Vagina (tissue), 2 donors: Measurements from ENCODE around the gene NF2.

ENCODE experiments used
- POLR2A ChIP-seq, 2 donors: fragments of 450-650 bp; IDR thresholded peaks; one replicate each; pipeline ENCODE4 v1.6.1; 2017; ENCODE audit warnings: antibody characterized with exemption in 2 of 2, mild to moderate bottlenecking in 2 of 2, moderate library complexity in 2 of 2
- POLR2AphosphoS5 ChIP-seq, 2 donors: sonication (generic); formaldehyde crosslinking; IDR thresholded peaks; one replicate each; pipeline ENCODE4 v1.9.0; 2017; ENCODE audit warnings: antibody characterized with exemption in 2 of 2, mild to moderate bottlenecking in 2 of 2, low read depth in 1 of 2; ENCODE audit not compliant: insufficient read depth in 1 of 2
- TF ChIP-seq, protein P1 (sequence below), 3 experiments: fragments of 450-650 bp in 2 of 3; fragments of 200-600 bp in 1 of 3; sonication (generic) in 1 of 3; IDR thresholded peaks; one replicate each; pipeline ENCODE4 v1.5.1; 2017 to 2019; ENCODE audit warnings: antibody characterized with exemption in 3 of 3, mild to moderate bottlenecking in 2 of 3, moderate library complexity in 2 of 3

DNA sequence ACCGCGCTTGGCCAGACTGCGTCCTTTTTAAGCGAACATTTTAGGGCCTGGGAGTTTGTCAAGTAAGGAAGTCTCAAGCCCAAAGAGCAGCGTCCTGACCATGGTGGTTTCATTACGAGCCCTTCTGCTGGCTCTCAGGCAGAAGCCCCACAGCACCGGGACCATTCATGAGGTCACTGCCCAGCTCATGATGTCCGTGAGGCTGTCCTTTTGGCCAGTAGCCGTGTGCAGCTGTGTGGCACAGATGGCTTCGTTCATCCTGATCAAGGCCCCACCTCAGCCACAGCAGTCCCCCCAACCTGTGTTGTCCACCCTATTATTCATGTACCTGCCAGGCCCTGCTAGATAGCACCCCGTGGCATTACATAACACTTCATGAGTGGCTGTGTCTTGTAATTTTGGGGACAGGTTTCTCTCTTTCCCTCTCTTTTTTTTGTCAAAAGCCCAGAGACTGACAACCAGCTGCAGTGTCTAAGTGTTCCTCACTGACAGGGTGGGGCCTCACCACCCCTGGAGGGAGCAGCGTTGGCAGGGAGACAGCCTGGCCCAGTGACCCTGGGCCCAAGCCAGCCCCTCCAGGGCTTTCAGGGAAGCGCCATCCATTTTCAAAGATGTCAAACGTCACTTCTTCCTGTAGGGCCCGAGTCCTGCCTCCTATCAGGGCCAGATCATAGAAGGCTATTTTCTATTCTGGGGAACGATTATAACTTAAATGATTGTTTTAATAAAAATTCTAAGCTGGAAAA, 94.6 kb downstream of the NF2 start:
- TF ChIP-seq, protein P1, sequence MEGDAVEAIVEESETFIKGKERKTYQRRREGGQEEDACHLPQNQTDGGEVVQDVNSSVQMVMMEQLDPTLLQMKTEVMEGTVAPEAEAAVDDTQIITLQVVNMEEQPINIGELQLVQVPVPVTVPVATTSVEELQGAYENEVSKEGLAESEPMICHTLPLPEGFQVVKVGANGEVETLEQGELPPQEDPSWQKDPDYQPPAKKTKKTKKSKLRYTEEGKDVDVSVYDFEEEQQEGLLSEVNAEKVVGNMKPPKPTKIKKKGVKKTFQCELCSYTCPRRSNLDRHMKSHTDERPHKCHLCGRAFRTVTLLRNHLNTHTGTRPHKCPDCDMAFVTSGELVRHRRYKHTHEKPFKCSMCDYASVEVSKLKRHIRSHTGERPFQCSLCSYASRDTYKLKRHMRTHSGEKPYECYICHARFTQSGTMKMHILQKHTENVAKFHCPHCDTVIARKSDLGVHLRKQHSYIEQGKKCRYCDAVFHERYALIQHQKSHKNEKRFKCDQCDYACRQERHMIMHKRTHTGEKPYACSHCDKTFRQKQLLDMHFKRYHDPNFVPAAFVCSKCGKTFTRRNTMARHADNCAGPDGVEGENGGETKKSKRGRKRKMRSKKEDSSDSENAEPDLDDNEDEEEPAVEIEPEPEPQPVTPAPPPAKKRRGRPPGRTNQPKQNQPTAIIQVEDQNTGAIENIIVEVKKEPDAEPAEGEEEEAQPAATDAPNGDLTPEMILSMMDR (IDR thresholded peaks at IDR 0.05) = no peak
- TF ChIP-seq POLR2A (IDR thresholded peaks at IDR 0.05) = no peak
- no peak for TF ChIP-seq POLR2AphosphoS5 (IDR thresholded peaks at IDR 0.05; ENCODE audit: insufficient read depth in 1 of 2, low read depth in 1 of 2)
